ENCODE measurements around the gene TARP.

DNA sequence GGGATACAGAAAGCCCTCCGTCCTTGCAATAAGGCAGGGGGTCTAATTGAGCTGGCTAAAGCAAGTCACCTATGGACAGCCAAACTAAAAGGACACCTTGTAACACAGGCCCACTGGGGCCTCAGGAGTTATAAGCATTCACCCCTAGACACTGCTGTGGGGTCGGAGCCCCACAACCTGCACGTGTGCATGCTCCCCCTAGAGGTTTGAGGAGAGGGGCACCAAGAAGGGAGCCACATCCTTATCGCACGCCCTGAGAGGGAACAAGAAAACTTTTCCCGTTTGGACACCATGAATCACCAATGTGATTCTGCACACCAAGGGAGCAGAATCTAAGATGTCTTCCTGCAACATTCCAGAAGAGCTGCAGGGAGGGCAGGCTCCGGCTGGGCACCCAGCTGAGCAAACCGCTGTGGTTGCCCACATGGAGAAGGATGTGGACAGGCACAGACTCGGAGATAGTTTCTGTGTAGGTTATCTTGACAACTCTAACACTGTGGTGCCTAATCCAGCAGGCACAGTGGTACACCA lies 17.7 kb upstream of the TARP start:
- no peak for TF ChIP-seq POLR2A (IDR thresholded peaks at IDR 0.05)
- TF ChIP-seq, protein P1, sequence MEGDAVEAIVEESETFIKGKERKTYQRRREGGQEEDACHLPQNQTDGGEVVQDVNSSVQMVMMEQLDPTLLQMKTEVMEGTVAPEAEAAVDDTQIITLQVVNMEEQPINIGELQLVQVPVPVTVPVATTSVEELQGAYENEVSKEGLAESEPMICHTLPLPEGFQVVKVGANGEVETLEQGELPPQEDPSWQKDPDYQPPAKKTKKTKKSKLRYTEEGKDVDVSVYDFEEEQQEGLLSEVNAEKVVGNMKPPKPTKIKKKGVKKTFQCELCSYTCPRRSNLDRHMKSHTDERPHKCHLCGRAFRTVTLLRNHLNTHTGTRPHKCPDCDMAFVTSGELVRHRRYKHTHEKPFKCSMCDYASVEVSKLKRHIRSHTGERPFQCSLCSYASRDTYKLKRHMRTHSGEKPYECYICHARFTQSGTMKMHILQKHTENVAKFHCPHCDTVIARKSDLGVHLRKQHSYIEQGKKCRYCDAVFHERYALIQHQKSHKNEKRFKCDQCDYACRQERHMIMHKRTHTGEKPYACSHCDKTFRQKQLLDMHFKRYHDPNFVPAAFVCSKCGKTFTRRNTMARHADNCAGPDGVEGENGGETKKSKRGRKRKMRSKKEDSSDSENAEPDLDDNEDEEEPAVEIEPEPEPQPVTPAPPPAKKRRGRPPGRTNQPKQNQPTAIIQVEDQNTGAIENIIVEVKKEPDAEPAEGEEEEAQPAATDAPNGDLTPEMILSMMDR (IDR thresholded peaks at IDR 0.05): no peak
